Astrocyte of the hippocampus (primary cell): ENCODE data around the gene BANF1.
"Not testable (repeated sequence)": the region's sequence is repeated elsewhere in the genome, so short reads cannot be mapped to it uniquely, and the experiment has no call there.

Experiments
- DNase-seq: peaks from one replicate; pipeline ENCODE4 v3.0.0; 2011; ENCODE audit warnings: low read depth, low spot score

Gene BANF1

GRCh38 chr11:65978391-65979238 is 23.7 kb upstream of the BANF1 start:
- no peak for DNase-seq

- DNase-seq: no peak
Measured at GRCh38 chr11:65979261-65979759, 23.0 kb upstream of the BANF1 start.

GRCh38 chr11:65981101-65981740 is 21.1 kb upstream of the BANF1 start:
- DNase-seq: no peak

GRCh38 chr11:65981972-65982823 is 20.1 kb upstream of the BANF1 start:
- DNase-seq: no peak

GRCh38 chr11:65982824-65983588 is 19.3 kb upstream of the BANF1 start:
- no peak for DNase-seq

GRCh38 chr11:65983589-65983987 is 18.7 kb upstream of the BANF1 start:
- no peak for DNase-seq

GRCh38 chr11:65987336-65987735 is 15.0 kb upstream of the BANF1 start:
- DNase-seq: no peak

- peak; percentile 97 for DNase-seq
Measured at GRCh38 chr11:65988791-65989592, 13.3 kb upstream of the BANF1 start.

- DNase-seq: no peak
Measured at GRCh38 chr11:65992056-65992455, 10.2 kb upstream of the BANF1 start.

- no peak for DNase-seq
Measured at GRCh38 chr11:65997286-65997685, 5.0 kb upstream of the BANF1 start.

- DNase-seq: peak; percentile 75
Measured at GRCh38 chr11:66002648-66003225, 434 bp downstream of the BANF1 start.

GRCh38 chr11:66003291-66003690 is 988 bp downstream of the BANF1 start:
- DNase-seq: no peak

GRCh38 chr11:66004186-66004585 is 1.9 kb downstream of the BANF1 start:
- no peak for DNase-seq

- no peak for DNase-seq
Measured at GRCh38 chr11:66006134-66006890, 4.0 kb downstream of the BANF1 start.

- DNase-seq: no peak
Measured at GRCh38 chr11:66006891-66007176, 4.5 kb downstream of the BANF1 start.

- DNase-seq: no peak
Measured at GRCh38 chr11:66007201-66007634, 4.9 kb downstream of the BANF1 start.

- DNase-seq: no peak
Measured at GRCh38 chr11:66008095-66008467, 5.8 kb downstream of the BANF1 start.

GRCh38 chr11:66008468-66009101 is 6.3 kb downstream of the BANF1 start:
- no peak for DNase-seq

- DNase-seq: not testable (repeated sequence)
Measured at GRCh38 chr11:66010036-66010435, 7.7 kb downstream of the BANF1 start.
